Kidney (tissue), 14 donors: ENCODE results near the gene IL1RAPL2. TPM values are rescaled to one million over a fixed set of nuclear protein-coding genes. Genes with fewer than 3 reads are reported as not detected.

Source experiments
- DNase-seq, 5 donors: peaks; one replicate each; pipeline ENCODE4 v3.0.0-alpha.2; 2013 to 2020
- FAIRE-seq: peaks from 2 replicates; lab custom pipeline; 2012; peaks lifted over from hg19 to GRCh38; lab: Jason Lieb, UNC
- H3K27ac ChIP-seq, 2 donors: one replicate each; pipeline ENCODE4 v1.7.0; 2013; ENCODE audit warnings: low read depth in 2 of 2, low read length in 2 of 2, inconsistent platforms in 1 of 2
- H3K27me3 ChIP-seq: one replicate; pipeline ENCODE4 v1.7.1; 2013; ENCODE audit warnings: low read length, inconsistent platforms; ENCODE audit not compliant: control insufficient read depth, insufficient read depth
- H3K36me3 ChIP-seq, 3 donors: one replicate each; pipeline versions ENCODE4 v1.7.0 to v1.7.1; 2013; ENCODE audit warnings: low read length in 3 of 3, control low read depth in 1 of 3, inconsistent platforms in 1 of 3; ENCODE audit not compliant: insufficient read depth in 3 of 3, control insufficient read depth in 2 of 3
- H3K4me1 ChIP-seq, 3 donors: one replicate each; pipeline versions ENCODE4 v1.7.0 to v1.7.1; 2013; ENCODE audit warnings: low read length in 3 of 3, inconsistent platforms in 1 of 3, low read depth in 1 of 3; ENCODE audit not compliant: control insufficient read depth in 2 of 3, insufficient read depth in 2 of 3
- H3K4me3 ChIP-seq, 3 donors: one replicate each; pipeline versions ENCODE4 v1.7.0 to v1.8.1; 2013; ENCODE audit warnings: low read length in 3 of 3, control low read depth in 1 of 3, inconsistent platforms in 1 of 3
- H3K9ac ChIP-seq, 3 donors: one replicate each; pipeline versions ENCODE4 v1.7.0 to v1.7.1; 2013; ENCODE audit warnings: low read length in 3 of 3, control low read depth in 1 of 3, inconsistent platforms in 1 of 3
- H3K9me3 ChIP-seq, 3 donors: one replicate each; pipeline versions ENCODE4 v1.7.0 to v1.7.1; 2013; ENCODE audit warnings: low read length in 3 of 3, control low read depth in 1 of 3, inconsistent platforms in 1 of 3; ENCODE audit not compliant: control insufficient read depth in 2 of 3, insufficient read depth in 1 of 3
- intact Hi-C: fragments of 100-400 bp; cut with DNase I; formaldehyde crosslinking; loops from one replicate; pipeline ENCODE4 v1.11.1; 2022
- polyA plus RNA-seq: library from polyadenylated mRNA; stranded (reverse); fragments of 350-450 nt; fragmentation: Illumina TruSeq; extraction: RNeasy Lipid Tissue Mini Kit (QIAGEN cat#74804); gene quantifications from one replicate; pipeline ENCODE4 v1.2.3, GENCODE V29; 2014; ENCODE audit warnings: low read depth, low replicate concordance; ENCODE audit not compliant: insufficient read depth
- total RNA-seq: library from RNA; stranded (reverse); fragmentation: NEBNext Ultra II Directional; extraction: Animal tissue kit (Norgen Biotek cat#: 25700); gene quantifications from one replicate; pipeline ENCODE4 v1.2.1, GENCODE V29; 2021
- TF ChIP-seq, protein P1 (sequence below): IDR thresholded peaks from 3 replicates; pipeline ENCODE4 v1.5.1; 2012; ENCODE audit warnings: mild to moderate bottlenecking, moderate library complexity, borderline replicate concordance; ENCODE audit not compliant: insufficient read depth; ENCODE audit errors: extremely low read depth
- donor health status: control.
- donor health status: control.
- donor health status: control.
- donor health status: control.
- donor health status: control.
- donor health status: DM: yes; HTN: yes; CAD: no.
- donor health status: Normal renal cell carcinoma (clear cell type).

The IL1RAPL2 gene
- total and polyA plus RNA-seq, 2 donors from 2014 or later = 0.13 to 0.25 TPM

DNA sequence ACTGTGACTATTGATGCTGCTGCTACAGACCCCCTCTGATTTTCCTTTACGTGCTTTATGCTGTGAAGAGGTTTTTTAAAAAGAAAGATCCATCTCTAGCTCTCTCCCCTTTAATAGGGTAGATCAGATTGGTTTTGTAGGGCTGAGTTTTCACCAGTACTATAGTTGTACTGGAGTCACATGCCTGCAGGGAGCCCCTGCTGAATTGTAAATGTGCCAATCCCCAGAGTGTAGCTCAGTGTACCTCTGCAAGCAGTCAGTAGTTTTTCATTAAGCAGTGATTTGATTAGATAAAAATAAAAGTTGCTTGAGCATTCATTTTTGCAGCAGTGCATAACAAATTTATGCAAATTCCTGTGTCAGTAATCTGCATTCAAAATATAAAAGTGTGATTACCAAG lies 179.2 kb downstream of the IL1RAPL2 start:
- DNase-seq (no peak), FAIRE-seq (no peak)
- no peaks in the 10 kb centered on the region for H3K36me3 ChIP-seq
- no peaks in the 10 kb centered on the region for H3K9me3 ChIP-seq
- TF ChIP-seq, protein P1, sequence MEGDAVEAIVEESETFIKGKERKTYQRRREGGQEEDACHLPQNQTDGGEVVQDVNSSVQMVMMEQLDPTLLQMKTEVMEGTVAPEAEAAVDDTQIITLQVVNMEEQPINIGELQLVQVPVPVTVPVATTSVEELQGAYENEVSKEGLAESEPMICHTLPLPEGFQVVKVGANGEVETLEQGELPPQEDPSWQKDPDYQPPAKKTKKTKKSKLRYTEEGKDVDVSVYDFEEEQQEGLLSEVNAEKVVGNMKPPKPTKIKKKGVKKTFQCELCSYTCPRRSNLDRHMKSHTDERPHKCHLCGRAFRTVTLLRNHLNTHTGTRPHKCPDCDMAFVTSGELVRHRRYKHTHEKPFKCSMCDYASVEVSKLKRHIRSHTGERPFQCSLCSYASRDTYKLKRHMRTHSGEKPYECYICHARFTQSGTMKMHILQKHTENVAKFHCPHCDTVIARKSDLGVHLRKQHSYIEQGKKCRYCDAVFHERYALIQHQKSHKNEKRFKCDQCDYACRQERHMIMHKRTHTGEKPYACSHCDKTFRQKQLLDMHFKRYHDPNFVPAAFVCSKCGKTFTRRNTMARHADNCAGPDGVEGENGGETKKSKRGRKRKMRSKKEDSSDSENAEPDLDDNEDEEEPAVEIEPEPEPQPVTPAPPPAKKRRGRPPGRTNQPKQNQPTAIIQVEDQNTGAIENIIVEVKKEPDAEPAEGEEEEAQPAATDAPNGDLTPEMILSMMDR = no peak
- H3K4me1 ChIP-seq = peaks cover 0 to 2% (median 0%) of the 10 kb centered on the region in 3 donors
- H3K27me3 ChIP-seq = no peaks in the 10 kb centered on the region
- no peak overlapping the region for H3K27ac ChIP-seq
- intact Hi-C loops = no loop called here
- no peak overlapping the region for H3K9ac ChIP-seq
- no peak overlapping the region for H3K4me3 ChIP-seq

- Histone ChIP-seq H3K36me3 (no peaks in the 10 kb centered on the region), H3K27ac (no peak overlapping the region), H3K4me3 (no peak overlapping the region), H3K4me1 (no peaks in the 10 kb centered on the region), H3K9ac (no peak overlapping the region), H3K27me3 (no peaks in the 10 kb centered on the region), H3K9me3 (no peaks in the 10 kb centered on the region)
- intact Hi-C loops = no loop called here
- TF ChIP-seq, protein P1 = no peak
- DNase-seq (no peak), FAIRE-seq (no peak)
Observed at GRCh38 chrX:104749951-104750610, 184.1 kb downstream of the IL1RAPL2 start.

DNA sequence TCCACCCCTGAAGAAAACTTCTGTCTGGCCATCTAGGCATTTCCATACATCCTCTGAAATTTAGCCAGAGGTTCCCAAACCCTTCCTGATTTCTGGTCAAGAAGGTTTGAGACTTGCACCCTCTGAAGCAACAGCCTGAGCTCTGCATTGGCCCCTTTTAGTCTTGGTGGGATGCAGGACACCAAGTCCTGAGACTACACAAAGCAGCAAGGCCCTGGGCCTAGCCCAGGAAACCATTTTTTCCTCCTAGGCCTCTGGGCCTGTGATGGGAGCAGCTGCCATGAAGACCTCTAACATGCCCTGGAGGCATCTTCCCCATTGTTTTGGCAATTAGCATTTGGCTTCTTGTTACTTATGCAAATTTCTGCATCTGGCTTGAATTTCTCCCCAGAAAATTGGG lies 196.6 kb downstream of the IL1RAPL2 start:
- Histone ChIP-seq H3K9me3 (no peaks in the 10 kb centered on the region), H3K9ac (no peak overlapping the region), H3K27ac (no peak overlapping the region), H3K36me3 (no peaks in the 10 kb centered on the region), H3K4me3 (no peak overlapping the region), H3K27me3 (no peaks in the 10 kb centered on the region), H3K4me1 (no peaks in the 10 kb centered on the region)
- TF ChIP-seq, protein P1 = no peak
- DNase-seq (no peak), FAIRE-seq (no peak)
- intact Hi-C loops = no loop called here

GRCh38 chrX:104789784-104790183 lies 223.8 kb downstream of the IL1RAPL2 start:
- no peak for FAIRE-seq
- H3K27ac ChIP-seq = no peak overlapping the region
- intact Hi-C loops = no loop called here

More at GRCh38 chrX:104789784-104790183, 223.8 kb downstream of the IL1RAPL2 start:
- no peak for DNase-seq
- H3K9ac ChIP-seq = no peak overlapping the region
- H3K4me1 ChIP-seq = no peaks in the 10 kb centered on the region
- no peaks in the 10 kb centered on the region for H3K9me3 ChIP-seq
- H3K36me3 ChIP-seq = no peaks in the 10 kb centered on the region
- H3K4me3 ChIP-seq = no peak overlapping the region
- TF ChIP-seq, protein P1 = no peak
- no peaks in the 10 kb centered on the region for H3K27me3 ChIP-seq
